IPS-18a (cell line): ENCODE data around the gene SPRR2B.
"Not testable (repeated sequence)": the region's sequence is repeated elsewhere in the genome, so short reads cannot be mapped to it uniquely, and the experiment has no call there.

Experiments
- H3K27ac ChIP-seq: one replicate; pipeline ENCODE4 v1.5.1; 2013; ENCODE audit warnings: low read length
- H3K27me3 ChIP-seq: one replicate; pipeline ENCODE4 v1.6.1; 2013; ENCODE audit warnings: mild to moderate bottlenecking, low read length; ENCODE audit not compliant: control insufficient read depth, insufficient read depth
- H3K36me3 ChIP-seq: one replicate; pipeline ENCODE4 v1.6.1; 2013; ENCODE audit warnings: low read depth, low read length; ENCODE audit not compliant: control insufficient read depth
- H3K4me1 ChIP-seq: one replicate; pipeline ENCODE4 v1.6.1; 2013; ENCODE audit warnings: low read depth, low read length; ENCODE audit not compliant: control insufficient read depth
- H3K4me3 ChIP-seq: one replicate; pipeline ENCODE4 v1.5.1; 2013; ENCODE audit warnings: low read length
- H3K9ac ChIP-seq: one replicate; pipeline ENCODE4 v1.6.1; 2013; ENCODE audit warnings: mild to moderate bottlenecking, low read length, moderate library complexity
- H3K9me3 ChIP-seq: one replicate; pipeline ENCODE4 v1.6.1; 2013; ENCODE audit warnings: low read depth, low read length; ENCODE audit not compliant: control insufficient read depth

SPRR2B gene

DNA sequence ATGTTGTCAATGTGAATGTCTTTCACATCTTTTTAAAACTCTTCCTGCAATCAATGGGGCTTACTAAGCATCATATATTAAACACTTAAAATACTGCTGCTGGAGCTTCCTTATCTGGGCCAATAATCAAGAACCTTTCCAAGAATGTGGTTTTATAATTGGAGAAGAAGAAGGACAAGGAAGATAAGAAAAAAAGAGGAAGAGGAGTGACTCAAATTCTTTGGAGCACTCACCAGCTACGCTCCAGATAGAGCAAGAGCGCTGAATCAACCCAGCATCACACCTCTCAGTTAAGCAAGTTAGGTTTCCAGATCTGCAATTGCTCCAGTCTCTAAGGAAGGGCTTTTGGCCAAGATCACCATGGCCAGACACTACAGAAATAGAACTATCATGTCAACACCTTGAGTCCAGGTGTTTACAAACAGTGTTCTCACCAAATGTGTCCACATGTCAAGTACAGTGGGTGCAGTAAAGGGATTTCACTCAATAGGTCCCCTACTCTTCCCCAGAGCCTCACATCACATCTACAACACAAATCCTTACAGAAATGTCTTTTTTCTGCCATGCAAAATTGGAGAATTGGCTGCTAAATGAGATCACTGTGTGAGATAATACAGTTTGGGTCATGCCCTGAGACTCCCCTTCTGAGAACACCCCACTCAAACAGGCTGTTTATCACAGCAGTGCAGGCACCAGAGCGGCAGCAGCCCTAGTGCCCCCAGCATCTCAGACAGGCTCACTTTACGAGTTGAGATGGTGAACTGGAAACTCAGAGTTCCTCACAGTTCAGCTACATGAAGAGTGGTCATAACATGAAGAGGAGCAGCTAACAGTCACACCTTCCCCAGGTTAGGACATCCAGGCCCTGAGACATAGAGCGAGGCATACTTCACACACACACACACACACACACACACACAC, 1.7 kb upstream of the SPRR2B start:
- no peak overlapping the region for H3K4me3 ChIP-seq
- H3K9ac ChIP-seq, result no peak overlapping the region
- H3K36me3 ChIP-seq, result no peaks in the 10 kb centered on the region
- no peaks in the 10 kb centered on the region for H3K27me3 ChIP-seq
- H3K9me3 ChIP-seq, result no peaks in the 10 kb centered on the region
- no peak overlapping the region for H3K27ac ChIP-seq
- no peaks in the 10 kb centered on the region for H3K4me1 ChIP-seq

DNA sequence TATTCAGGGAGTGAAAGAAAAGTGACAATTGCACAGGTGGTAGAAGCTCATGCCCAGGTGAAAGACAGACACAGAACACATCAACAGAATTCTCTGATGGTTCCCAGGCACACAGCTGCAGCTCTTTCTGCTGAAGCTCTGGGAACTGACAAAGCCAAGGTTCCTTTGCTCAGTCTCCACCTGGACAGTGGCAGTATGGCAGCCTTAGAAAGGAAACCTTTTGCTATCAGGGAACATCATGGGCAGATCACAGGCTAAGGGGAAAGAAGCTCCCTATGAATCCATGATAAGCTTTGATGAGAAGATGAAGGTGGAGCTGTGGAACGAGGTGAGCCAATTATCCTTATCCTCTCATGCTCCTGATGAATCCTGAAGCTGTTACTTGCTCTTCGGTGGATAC, 1.2 kb downstream of the SPRR2B start:
- Histone ChIP-seq H3K4me3 (no peak overlapping the region), H3K9ac (no peak overlapping the region), H3K4me1 (no peaks in the 10 kb centered on the region), H3K27ac (no peak overlapping the region), H3K27me3 (no peaks in the 10 kb centered on the region), H3K9me3 (no peaks in the 10 kb centered on the region), H3K36me3 (no peaks in the 10 kb centered on the region)

DNA sequence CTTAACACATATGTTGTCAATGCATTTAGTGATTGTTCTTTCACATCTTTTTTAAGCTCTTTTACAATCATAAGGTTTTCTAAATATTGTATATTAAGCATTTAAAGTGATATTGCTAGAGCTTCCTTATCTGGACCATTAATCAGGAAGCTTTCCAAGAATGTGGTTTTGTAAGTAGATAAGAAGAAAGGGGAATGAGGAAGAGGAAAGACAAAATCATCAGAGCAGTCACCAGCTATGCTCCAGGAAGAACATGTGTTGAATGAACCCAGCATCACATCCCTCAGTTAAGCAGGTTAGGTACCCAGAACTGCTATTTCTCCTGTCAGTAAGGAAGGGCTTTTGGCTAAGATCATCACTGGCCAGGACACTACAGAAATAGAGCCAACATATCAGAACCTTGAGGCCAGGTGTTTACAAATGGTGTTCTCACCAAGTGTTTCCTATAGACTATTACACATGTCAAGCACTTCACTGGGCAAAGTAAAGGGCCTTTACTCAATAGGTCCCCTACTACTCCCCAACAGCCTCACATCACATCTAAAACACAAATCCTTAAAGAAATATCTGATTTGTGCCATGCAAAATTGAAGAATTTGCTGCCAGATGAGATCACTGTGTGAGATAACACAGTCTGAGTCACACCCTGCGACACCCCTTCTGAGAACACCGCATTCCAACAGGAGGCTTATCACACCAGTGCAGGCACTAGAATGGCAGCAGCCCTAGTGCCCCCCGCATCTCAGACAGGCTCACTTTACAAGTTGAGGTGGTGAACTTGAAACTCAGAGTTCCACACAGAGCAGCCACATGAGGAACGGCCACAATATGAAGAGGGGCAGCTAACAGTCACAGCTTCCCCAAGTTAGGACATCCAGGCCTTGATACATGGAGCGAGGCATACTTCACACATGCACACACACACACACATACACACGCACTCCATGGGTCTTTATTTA, 12.3 kb downstream of the SPRR2B start:
- Histone ChIP-seq H3K4me1 (no peaks in the 10 kb centered on the region), H3K9me3 (no peaks in the 10 kb centered on the region), H3K27ac (no peak overlapping the region), H3K36me3 (no peaks in the 10 kb centered on the region), H3K4me3 (no peak overlapping the region), H3K9ac (no peak overlapping the region), H3K27me3 (no peaks in the 10 kb centered on the region)

DNA sequence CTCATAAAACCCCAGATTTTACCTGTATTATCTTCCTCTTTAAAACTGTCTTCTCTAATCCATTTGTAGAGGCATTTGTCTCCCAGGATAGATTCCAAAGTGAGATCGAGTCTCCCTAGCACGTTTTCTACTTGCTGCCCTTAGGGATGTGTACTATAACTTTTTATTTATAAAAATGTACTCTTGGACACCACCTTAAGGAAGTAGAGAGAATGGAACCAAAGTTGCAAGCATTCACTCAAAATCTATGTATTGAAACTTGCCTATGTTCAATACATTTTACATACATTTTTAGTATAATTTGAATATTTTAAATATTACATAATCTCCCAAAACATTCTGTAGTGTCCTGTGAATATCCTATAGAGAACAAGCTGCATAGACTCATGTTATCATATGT, 13.3 kb downstream of the SPRR2B start:
- Histone ChIP-seq H3K9me3 (no peaks in the 10 kb centered on the region), H3K27me3 (no peaks in the 10 kb centered on the region), H3K27ac (no peak overlapping the region), H3K4me1 (no peaks in the 10 kb centered on the region), H3K4me3 (no peak overlapping the region), H3K9ac (no peak overlapping the region), H3K36me3 (no peaks in the 10 kb centered on the region)

DNA sequence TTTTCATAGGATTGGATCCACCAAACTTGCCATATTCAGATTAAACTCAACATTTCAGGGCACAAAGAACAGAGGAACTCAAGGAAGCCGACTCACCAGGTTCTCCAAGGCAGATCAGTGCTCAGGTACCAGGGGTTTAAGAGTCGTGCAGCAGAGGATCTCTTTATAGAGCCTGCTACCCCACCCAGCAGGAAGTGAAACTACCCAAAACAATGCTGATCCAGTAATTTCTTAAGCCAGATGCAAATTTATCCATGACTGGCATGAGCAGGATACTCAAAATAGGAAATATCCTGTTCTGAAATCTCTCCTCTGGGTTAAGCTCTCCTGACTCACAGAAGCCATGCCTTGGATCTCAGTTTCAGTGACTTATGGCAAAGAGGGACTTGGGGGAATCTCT, 14.0 kb downstream of the SPRR2B start, which contains the start of gene SPRR2A:
Gene SPRR2A (minus strand): TSS at position 138 of the 400 bp plus-strand sequence. CDS start 777 bp downstream, outside the sequence.
- Histone ChIP-seq H3K9ac (no peak within 1 kb of the TSS), H3K9me3 (no peaks in the 10 kb centered on the region), H3K4me3 (no peak within 1 kb of the TSS), H3K4me1 (no peaks in the 10 kb centered on the region), H3K36me3 (no peaks in the 10 kb centered on the region), H3K27me3 (no peaks in the 10 kb centered on the region), H3K27ac (no peak within 1 kb of the TSS)

DNA sequence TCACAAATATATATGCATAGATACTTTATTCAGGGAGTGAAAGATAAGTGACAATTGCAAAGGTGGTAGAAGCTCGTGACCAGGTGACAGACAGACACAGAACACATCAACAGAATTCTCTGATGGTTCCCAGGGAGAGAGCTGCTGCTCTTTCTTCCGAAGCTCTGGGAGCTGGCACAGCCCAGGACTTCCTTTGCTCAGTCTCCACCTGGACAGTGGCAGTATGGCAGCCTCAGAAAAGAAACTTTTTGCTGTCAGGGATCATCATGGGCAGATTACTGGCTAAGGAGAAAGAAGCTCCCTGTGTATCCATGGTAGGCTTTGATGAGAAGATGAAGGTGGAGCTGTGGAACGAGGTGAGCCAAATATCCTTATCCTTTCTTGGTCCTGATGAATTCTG, 15.3 kb downstream of the SPRR2B start:
- not testable (repeated sequence) for H3K9me3 ChIP-seq, H3K36me3 ChIP-seq, H3K9ac ChIP-seq

DNA sequence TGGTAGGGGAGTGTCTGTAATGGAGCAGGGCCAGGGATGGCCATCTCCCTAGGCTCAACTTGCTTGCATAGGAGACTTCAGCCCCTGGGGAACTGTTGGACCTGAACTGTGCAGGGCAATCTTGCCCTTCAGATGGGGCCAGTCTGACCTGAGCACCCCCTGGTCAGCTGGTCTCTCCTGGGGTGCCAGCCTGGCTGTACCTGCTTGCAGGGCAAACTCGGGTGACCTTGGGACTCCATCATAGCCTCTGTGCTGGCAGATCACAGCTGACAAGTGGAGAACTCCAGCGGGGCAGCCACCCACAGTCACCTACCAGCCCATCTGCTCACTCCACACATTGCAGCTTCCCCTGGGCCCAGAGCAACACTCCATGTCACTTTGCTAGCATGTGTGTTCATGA, 22.2 kb downstream of the SPRR2B start:
- Histone ChIP-seq H3K9me3 (no peaks in the 10 kb centered on the region), H3K27ac (no peak overlapping the region), H3K36me3 (no peaks in the 10 kb centered on the region), H3K9ac (no peak overlapping the region), H3K27me3 (no peaks in the 10 kb centered on the region), H3K4me1 (no peaks in the 10 kb centered on the region), H3K4me3 (no peak overlapping the region)

More for the DNA sequence above, 15.3 kb downstream of the SPRR2B start:
- H3K27me3 ChIP-seq, H3K4me1 ChIP-seq, H3K4me3 ChIP-seq, H3K27ac ChIP-seq: not testable (repeated sequence)

DNA sequence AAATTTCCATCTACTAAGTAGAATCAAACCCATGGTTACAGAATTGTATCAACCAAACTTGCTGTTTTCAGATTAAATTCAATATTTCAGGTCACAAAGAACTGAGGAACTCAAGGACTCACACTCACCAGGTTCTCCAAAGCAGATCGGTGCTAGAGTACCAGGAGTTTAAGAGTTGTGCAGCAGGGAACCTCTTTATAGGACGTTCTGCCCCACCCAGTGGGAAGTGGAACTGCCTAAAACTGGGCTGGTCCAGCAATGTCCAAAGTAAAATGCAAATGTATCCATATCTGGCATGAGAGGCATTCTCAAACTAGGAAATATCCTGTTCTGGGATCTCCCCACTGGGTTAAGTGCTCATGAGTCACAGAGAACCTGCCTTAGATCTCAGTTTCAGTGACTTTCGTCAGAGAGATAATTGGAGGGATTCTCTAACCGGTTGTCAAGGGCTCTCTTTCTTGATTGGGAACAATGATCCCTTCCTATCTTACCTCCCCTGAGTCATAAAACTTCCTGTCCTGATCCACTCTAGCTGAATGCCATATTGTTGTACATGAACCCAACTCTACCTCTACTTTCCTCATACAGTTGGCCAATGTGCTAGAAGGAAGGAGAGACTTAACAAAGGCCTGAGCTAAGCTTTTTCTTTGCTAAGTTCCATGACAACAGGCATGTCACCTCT, 30.3 kb downstream of the SPRR2B start, which contains the start of gene SPRR2D:
Gene SPRR2D (minus strand): TSS at position 171 of the 682 bp plus-strand sequence. CDS start 774 bp downstream, outside the sequence.
- no peak within 1 kb of the TSS for H3K9ac ChIP-seq
- H3K27ac ChIP-seq, result no peak within 1 kb of the TSS
- H3K36me3 ChIP-seq, result no peaks in the 10 kb centered on the region
- H3K4me1 ChIP-seq, result no peaks in the 10 kb centered on the region
- no peak within 1 kb of the TSS for H3K4me3 ChIP-seq
- no peaks in the 10 kb centered on the region for H3K9me3 ChIP-seq
- H3K27me3 ChIP-seq, result no peaks in the 10 kb centered on the region

DNA sequence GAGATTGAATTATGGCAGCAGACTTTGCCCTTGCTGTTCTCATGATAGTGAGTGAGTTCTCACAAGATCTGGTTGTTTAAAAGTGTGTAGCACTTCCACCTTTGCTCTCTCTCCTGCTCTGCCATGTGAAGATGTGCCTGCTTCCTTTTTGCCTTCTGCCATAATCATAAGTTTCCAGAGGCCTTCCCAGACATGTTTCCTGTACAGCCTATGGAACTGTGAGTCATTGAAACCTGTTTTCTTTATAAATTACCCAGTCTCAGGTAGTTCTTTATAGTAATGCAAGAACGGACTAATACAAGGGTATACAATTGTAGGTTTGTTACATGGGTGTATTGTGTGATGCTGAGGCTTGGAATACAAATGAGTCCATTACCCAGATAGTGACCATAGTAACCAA, 36.2 kb downstream of the SPRR2B start:
- no peak overlapping the region for H3K27ac ChIP-seq
- H3K4me3 ChIP-seq, result no peak overlapping the region
- no peaks in the 10 kb centered on the region for H3K27me3 ChIP-seq
- no peaks in the 10 kb centered on the region for H3K9me3 ChIP-seq
- no peaks in the 10 kb centered on the region for H3K4me1 ChIP-seq
- no peak overlapping the region for H3K9ac ChIP-seq
- no peaks in the 10 kb centered on the region for H3K36me3 ChIP-seq

DNA sequence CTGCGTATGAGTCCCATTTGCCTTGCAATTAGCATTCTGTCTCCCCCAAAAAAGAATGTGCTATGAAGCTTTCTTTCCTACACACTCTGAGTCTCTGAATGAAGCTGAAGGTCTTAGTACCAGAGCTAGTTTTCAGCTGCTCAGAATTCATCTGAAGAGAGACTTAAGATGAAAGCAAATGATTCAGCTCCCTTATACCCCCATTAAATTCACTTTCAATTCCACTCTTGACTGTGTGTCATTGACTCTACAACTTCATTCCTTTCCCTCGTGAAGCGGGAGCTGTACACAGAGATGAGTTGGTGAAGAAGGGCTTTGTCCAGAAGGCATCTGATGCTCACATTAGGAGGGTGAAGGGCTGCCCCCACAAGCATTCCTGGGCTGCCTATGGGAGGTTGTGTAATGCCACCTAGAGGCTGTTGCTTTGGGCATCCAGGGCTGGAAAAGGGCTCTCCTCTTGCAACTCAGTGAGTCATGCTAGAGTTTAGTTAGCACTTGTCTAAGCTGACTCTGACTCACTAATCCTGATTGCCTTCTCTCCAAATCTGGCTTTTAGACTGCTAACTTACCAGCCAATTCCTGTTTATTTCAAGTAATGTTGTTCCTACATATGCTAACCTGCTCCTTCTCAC, 38.6 kb downstream of the SPRR2B start:
- H3K36me3 ChIP-seq, result no peaks in the 10 kb centered on the region
- no peaks in the 10 kb centered on the region for H3K27me3 ChIP-seq
- H3K27ac ChIP-seq, result no peak overlapping the region
- no peaks in the 10 kb centered on the region for H3K9me3 ChIP-seq
- no peak overlapping the region for H3K9ac ChIP-seq
- no peak overlapping the region for H3K4me3 ChIP-seq
- H3K4me1 ChIP-seq, result no peaks in the 10 kb centered on the region

DNA sequence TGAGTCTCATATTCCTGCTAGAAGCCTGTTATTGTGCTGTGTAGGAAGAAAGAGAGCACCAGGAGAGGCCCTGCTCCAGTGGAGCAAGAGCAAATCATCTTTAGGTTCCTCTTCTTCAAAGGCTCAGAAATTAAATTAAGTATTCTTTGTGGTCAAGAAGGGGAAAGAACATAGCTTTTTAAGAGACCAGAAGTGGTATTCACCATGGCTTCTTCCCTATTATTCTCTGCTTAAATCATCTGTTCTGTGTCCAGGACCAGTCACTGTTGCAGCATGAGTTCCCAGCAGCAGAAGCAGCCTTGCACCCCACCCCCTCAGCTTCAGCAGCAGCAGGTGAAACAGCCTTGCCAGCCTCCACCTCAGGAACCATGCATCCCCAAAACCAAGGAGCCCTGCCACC, 39.3 kb downstream of the SPRR2B start:
- Histone ChIP-seq H3K9me3 (no peaks in the 10 kb centered on the region), H3K4me1 (no peaks in the 10 kb centered on the region), H3K36me3 (no peaks in the 10 kb centered on the region), H3K27ac (no peak overlapping the region), H3K27me3 (no peaks in the 10 kb centered on the region), H3K9ac (no peak overlapping the region), H3K4me3 (no peak overlapping the region)
